Measurements from ENCODE around the gene FBXO10.

FBXO10 gene

DNA sequence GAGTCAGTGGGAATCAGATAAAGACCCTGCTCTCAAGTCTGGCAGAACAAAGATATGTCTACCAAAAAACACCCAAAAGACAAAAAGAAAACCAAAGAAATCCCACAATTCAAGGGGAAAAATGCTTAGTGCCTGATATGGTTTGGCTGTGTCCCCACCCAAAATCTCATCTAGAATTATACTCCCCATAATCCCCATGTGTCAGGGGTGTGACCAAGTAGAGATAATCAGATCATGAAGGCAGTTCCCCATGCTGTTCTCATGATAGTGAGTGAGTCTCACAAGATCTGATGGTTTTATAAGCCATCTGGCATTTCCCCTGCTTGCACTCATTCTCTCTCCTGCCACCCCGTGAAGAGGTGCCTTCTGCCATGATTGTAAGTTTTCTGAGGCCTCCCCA, 13.4 kb downstream of the FBXO10 start:
- TF ChIP-seq, protein P1, sequence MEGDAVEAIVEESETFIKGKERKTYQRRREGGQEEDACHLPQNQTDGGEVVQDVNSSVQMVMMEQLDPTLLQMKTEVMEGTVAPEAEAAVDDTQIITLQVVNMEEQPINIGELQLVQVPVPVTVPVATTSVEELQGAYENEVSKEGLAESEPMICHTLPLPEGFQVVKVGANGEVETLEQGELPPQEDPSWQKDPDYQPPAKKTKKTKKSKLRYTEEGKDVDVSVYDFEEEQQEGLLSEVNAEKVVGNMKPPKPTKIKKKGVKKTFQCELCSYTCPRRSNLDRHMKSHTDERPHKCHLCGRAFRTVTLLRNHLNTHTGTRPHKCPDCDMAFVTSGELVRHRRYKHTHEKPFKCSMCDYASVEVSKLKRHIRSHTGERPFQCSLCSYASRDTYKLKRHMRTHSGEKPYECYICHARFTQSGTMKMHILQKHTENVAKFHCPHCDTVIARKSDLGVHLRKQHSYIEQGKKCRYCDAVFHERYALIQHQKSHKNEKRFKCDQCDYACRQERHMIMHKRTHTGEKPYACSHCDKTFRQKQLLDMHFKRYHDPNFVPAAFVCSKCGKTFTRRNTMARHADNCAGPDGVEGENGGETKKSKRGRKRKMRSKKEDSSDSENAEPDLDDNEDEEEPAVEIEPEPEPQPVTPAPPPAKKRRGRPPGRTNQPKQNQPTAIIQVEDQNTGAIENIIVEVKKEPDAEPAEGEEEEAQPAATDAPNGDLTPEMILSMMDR (IDR thresholded peaks at IDR 0.05; ENCODE audit: low read depth, low read length), result no peak
- H3K4me3 ChIP-seq (ENCODE audit: low read depth, low read length), result no peak overlapping the region

DNA sequence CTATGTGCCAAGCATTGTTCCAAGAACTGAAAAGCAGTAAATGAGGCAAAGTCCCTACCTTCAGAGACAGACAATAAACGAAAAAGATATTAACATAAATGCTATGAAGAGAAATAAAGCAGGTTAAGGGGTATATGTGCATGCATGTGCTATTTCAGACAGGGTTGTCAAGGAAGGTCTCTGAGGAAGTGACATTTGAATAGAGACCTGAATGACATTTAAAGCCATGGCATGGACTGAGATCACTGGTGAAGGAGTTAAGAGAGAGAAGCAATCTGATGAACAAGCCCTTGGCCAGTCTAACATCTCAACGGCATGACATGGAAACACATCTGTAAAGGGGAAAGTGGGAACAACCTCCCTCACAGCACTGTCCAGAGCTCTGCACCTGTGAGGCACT, 14.5 kb downstream of the FBXO10 start:
- H3K4me3 ChIP-seq (ENCODE audit: low read depth, low read length), result no peak overlapping the region
- TF ChIP-seq, protein P1 (IDR thresholded peaks at IDR 0.05; ENCODE audit: low read depth, low read length), result no peak

DNA sequence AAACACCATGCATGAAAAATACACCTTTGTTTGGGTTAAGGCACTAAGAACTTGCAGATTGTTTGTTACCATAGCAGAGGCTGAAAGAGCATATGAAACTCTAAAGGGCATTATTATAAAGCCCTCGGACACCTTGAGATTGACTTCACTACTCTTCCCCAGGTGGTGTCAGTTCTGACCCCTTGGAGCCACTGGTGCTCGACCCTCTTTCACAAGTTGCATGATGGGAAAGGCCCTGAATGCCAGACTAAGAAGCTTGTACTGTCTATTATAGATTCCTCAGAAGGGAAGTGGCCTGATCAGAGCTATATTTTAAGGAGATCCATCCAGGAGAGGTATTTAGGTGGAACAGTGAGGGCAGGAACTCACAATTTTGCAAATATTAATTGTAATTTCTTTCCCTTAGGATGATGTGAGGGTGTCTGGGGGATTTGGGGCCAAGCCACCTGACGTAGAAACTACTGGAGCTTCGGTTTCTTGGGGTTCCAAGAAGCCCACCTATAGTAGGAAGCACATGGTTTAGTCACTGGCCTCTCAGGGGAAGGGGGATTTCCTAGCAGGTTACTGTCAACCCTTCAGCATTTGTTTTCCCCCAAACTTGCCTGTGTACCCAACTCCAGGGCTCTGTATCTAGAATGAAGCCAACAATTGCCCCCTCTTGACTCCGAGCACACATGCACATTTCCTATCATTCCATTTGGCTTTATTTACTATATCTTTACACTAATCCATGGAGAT, 16.2 kb downstream of the FBXO10 start:
- TF ChIP-seq, protein P1 (IDR thresholded peaks at IDR 0.05; ENCODE audit: low read depth, low read length), result no peak
- no peak overlapping the region for H3K4me3 ChIP-seq (ENCODE audit: low read depth, low read length)

DNA sequence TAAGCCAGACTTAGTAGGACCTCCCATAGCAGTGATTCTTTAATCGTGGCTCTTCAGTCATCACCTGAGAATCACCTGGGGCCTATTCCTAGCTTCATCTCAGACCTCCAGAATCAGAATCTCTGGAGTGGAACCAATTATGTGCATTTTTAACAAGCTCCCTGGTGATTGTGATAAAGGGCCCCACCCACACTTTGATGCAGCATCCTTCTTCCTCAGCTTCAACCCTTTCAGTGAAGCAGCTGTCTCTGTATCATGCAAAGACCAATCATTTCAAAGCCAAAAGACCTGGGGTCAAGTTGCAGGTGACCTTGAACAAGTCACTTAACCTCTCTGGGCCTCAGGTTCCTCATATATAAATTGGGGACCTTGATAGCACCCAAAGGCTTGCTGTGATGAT, 17.1 kb downstream of the FBXO10 start:
- no peak overlapping the region for H3K4me3 ChIP-seq (ENCODE audit: low read depth, low read length)
- TF ChIP-seq, protein P1 (IDR thresholded peaks at IDR 0.05; ENCODE audit: low read depth, low read length), result no peak

DNA sequence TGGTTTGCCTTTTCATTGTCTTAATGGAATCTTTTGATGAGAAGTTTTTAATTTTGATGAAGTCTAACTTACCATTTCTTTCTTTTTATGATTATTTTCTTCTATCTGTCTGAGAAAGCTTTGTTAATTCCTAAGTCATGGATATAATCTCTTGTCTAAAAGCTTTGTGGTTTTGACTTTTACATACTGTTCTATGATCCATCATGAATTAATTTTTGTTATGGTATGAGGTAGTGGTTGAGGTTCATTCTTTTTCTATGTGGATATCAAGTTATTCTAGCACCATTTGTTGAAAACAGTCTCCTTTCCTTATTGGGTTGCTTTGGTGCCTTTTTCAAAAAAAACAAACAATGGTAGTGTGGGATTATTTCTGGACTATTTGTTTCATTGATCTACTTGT, 20.4 kb downstream of the FBXO10 start:
- no peak overlapping the region for H3K4me3 ChIP-seq (ENCODE audit: low read depth, low read length)
- TF ChIP-seq, protein P1 (IDR thresholded peaks at IDR 0.05; ENCODE audit: low read depth, low read length), result no peak

DNA sequence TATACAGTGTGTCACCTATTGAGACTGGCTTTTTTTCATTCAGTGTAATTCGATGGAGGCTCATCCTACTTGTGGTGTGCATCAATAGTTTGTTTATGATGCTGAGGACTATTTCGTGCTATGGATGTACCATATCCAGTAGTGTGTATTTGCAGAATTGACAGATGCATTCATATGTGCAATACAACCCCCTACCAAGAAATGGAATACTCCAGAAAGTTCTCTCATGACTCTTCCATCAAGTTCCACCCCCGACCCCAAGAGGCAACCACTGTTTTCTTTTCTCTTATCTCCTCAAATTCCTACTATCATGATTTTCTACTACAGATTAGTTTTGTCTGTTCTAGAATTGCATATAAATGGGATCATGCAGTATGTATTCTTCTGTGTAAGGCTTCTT, 21.9 kb downstream of the FBXO10 start:
- no peak overlapping the region for H3K4me3 ChIP-seq (ENCODE audit: low read depth, low read length)
- TF ChIP-seq, protein P1 (IDR thresholded peaks at IDR 0.05; ENCODE audit: low read depth, low read length), result no peak

DNA sequence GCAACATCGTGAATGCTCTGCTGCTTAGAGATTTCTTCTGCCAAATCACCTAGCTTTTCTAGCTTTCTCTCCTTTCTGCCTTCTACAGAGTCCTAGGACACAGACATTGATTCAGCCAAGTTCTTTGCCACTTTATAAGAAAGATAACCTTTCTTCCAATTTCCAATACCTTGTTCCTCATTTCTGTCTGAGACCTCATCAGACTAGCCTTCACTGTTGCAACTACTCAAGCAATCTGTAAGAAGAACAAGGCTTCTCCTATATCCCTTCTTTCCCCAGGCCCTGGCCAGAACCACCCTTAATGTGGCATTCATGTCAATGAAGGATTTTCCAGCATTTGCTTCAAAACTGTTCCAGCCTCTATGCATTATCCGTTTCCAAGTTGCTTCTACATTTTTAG, 24.3 kb downstream of the FBXO10 start:
- no peak overlapping the region for H3K4me3 ChIP-seq (ENCODE audit: low read depth, low read length)

More for the DNA sequence above, 24.3 kb downstream of the FBXO10 start:
- TF ChIP-seq, protein P1 (IDR thresholded peaks at IDR 0.05; ENCODE audit: low read depth, low read length), result no peak

Data from WI38 (cell line).